HG03097 (cell line): ENCODE measurements around the gene CTPS2.
"Not testable (repeated sequence)": the region's sequence is repeated elsewhere in the genome, so short reads cannot be mapped to it uniquely, and the experiment has no call there.

ENCODE experiments used
- ATAC-seq: cut with Tn5 transposase; IDR thresholded peaks from one replicate; pipeline ENCODE4 v1.9.1; 2021; ENCODE audit not compliant: unreplicated experiment, low FRiP score

CTPS2 gene

DNA sequence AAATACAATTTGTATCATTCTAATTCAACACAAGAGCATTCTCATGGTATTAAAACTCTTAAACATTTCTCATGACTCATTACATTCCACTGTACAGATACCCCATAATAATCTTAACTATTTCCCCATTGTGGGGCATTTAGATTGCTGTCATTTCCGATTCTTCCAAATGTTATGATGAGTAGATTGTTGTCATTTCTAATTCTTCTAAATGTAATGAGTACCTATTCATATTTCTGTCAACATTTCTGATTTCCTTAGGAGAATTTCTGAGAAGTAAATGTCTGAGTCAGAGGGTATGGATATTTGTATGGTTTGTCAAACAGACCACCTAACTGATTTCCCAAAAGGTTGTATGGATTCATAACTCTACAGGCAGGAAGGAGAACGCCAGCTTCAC lies 54.2 kb downstream of the CTPS2 start:
- no peak for ATAC-seq

DNA sequence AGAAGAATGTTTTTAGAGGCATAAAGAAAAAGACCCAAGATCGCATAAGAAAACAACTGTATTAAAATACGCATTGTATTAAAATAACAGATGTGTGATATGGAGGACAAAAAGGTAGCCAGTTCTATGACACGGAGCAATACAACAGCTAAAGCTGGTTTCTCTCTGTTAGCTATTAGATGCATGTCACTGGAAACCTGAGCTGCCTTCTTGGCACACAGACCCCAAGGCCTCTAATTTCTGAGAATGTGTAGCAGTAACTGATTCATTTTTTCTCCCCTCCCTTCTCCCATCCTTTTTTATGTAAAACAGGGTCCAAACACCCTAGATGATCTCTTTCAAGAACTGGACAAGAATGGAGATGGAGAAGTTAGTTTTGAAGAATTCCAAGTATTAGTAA lies 58.4 kb downstream of the CTPS2 start:
- ATAC-seq: no peak

DNA sequence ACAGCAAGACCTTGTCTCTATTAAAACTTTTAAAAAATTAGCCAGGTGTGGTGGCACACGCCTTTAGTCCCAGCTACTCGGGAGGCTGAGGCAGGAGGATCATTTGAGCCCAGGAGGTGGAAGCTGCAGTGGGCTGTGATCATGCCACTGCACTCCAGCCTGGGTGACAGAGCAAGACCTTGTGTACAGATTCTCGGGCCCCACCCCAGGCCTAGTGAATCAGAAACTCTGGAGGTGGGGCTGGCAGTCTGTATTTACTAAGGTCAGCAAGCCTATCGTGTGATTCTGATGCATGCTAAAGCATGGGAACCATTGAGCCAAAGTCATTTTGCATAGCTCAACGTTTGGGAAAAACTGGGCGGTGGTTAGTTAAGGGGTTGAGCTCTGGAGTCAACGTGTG lies 59.0 kb downstream of the CTPS2 start:
- no peak for ATAC-seq

DNA sequence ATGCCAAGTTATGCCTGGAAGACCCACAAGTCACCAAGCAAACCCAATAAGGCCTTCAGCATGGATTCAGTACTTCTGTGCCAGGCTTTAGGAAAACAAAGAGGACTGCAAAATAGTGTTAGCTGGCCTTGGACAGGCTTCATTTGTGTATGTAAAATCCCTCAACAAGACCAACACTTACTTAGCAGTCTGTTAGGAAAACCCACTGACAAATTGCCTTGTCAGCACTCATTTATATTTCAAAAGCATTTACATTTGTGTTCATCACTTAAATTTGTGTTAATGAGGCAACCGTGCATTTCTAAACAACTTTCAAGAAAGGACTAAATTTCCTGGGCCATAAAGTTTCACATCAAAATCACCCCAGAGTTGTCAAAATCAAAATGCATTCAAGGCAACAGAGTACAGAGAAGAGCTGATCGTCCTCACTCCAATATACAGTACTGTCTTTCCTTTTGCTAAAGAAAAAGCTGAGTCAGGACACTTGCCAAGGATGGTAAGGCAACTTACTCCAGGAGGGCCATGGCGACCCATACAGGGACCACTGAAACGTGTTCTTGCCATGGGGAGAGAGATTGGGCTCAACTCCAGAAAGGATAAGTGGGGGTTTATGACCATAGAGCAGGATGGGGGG lies 61.0 kb downstream of the CTPS2 start:
- ATAC-seq: no peak

DNA sequence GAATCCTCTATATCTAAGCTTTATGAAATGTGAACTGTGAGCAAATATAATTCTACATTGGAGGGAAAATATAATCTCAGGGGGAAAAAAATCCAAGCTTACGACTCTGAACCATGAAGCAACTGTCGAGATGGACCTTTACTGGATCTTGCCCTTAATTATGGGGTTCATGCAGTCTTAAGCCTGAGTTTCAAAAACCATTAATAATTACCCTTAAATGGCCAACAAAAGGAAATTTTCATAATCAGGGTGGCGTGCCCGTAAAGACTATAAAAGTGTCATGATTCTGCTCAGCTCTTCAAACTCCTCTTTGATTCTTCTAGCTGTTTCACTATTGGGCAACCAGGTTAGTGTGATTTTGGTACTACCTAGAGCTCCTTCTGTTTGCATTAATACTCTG lies 62.6 kb downstream of the CTPS2 start, which contains the start of gene S100G:
S100G (plus strand) TSS at position 301 of the 400 bp plus-strand sequence. CDS start 849 bp downstream, outside the sequence.
- no peak for ATAC-seq

DNA sequence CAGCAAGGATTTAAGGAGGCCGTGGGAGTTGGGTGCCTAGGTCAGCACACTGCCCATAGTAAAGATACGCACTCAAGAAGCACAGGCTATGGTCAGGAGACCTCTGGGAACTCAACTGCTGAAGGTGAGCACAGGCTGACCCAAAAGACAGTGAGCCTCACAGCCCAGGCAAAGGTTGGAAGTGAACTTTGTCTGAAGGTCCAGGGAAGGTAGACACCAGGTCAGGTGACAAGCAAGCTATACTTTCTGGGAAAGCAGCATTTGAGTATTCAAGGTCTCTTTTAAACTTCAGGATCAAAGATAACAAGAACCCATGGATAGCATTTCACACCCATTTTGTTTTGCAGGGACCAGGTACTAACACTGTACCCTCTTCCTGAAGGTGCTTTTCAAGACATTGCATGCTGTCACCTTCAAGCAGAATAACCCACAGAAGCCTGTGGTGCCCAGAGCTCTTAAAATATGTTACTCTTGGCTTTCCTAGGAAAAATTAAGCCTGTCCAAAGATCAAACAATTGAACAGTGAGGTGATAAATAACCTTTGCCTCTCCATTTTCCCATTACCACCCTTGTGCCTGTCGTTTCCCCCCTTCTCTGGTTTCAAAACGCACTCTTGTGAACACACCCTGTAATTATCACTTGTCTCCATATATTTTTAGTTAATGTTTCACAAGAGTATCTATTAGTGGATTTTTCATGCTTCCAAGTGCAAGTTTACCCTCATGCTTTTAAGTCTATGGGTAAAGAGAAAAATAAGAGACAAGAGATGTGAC lies 65.9 kb downstream of the CTPS2 start:
- ATAC-seq: no peak

DNA sequence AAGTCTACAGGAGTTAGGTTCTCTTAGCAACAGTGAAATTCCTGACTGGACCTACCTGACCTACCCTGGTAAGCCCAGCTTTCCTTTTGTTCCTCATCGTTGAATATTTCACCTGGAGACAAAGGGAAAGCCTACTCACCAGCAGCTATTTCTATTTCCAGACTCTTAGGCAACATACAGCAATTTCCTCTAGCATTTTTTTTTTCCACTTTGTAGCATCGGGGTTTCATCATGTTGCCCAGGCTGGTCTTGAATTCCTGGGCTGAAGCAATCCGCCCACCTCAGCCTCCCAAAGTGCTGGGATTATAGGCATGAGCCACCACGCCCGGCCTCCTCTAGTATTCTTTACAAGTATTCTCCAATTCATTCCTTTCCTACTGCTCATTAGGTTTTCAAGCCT lies 69.3 kb downstream of the CTPS2 start:
- no peak for ATAC-seq

DNA sequence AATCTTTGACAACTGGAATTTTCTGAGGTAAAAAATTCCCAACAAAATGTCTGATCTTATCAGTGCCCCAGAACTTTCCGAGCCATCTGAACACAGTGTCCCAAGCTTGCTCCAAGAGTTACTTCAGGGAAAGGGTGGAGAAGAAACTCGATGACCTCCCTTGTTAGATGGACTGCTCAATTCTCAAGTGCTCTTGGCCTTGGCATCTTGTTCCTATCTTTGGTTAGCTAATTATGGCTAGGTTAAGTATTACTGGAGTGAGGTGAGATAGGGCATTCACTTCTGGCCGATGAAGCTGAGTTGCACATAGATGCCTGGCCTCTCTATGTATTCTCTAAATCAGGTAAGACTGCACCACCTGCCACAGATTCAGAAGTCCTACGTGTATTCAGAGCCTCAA lies 71.6 kb downstream of the CTPS2 start:
- no peak for ATAC-seq

DNA sequence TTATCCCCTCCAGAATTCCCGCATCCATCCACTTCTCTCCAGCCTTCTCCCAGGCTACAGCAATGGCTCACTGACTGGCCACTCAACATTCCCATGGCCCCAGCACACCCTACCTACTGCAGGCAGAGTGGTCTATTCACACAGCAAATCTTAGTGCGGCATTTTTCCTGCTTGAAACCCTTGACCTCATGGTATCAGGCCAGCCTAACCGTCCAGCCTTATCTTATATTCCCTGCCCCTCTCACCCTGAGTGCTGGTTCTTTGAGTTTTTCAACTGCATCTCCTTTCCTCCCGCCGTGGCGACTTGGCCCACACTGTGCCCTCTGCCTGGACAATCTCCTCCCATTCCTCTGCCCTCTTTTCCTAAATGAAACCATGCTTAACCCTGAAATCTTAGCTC lies 72.5 kb downstream of the CTPS2 start:
- ATAC-seq: no peak

DNA sequence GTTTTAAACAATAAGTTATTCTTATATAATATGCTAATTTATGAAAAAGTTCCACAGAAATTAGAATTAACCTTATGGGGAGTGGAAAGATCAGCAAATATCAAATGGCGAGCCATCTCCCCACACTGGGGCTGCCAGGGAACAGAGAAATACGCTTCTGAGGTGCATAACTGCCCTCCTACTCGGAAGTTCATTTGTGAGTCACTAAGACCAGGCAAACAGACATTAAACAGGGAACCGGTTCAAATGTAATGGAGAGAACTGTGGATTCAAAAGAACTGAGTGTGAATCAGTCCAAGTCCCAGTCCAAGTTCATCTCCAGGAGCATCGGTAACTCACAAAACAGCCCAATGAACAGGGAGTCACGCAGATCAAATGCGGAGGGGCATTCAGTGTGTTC lies 73.9 kb downstream of the CTPS2 start:
- ATAC-seq: no peak

DNA sequence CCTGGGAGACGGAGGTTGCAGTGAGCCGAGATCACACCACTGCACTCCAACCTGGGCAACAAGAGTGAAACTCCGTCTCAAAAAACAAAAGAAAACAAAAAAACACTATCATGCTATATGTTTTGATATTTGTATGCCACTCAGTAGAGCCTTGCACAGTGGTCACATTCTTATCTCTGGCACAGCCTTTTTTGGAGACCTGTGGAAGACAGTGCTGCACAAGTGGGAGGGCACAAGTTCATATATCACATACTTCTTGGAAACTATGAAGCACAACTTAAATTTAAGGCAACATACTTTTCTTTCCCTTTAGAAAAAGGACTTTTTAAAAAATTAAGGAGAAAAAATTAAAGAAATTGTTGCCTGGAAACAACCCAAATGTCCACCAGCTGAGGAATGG lies 76.9 kb downstream of the CTPS2 start:
- no peak for ATAC-seq

DNA sequence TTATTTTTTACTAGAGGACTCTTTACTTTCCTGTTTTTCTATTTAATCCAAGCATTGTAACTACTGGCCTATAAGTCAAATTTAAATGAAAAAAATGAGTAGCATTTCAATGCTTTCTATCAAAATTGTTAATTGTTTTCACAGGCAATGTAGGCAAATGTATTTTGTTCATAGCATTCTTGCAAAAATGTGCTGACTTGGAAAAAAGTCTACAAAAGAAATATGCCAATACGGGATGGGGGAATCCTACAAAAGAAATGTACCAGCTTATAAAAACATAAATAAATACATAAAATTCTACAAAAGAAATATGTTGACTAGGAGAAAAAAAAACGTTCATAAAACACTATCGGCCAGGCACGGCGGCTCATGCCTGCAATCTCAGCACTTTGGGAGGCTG lies 77.4 kb downstream of the CTPS2 start:
- no peak for ATAC-seq

DNA sequence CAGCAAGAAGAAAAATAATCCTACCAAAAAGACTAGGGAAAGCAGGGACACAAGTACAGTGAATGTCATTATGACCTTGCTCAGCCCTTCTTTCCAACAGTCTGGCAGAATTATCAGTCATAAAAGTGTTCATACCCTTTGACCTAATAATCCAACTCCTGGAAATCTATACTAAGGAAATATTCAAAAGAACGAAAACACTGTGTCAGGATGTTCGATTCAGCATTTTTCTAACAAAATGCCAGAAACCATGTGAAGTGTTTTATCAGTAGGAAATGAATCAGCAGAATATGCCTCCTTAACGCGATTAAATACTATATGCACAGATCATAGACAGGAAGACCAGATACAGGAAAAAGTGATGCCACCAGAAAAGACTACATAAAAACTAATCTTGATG lies 78.7 kb downstream of the CTPS2 start:
- no peak for ATAC-seq

DNA sequence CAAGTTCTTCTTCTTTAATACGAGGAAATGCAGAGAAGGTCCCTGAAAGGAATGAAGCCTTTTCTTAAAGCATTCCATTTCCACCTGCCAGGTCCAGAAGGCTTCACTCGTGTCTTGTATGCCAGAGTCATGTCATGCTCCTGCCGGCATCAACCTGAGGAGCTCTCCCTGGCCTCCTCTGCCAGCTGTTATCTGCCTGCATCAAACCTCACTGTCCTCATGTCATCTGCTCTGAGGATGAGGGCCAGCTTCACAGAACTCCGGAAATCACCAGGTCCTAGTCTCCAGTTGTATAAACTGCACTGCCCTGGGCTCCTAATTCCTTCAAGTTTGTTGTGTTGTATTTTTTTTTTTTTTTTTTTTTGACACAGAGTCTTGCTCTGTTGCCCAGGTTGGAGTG lies 82.6 kb downstream of the CTPS2 start:
- no peak for ATAC-seq

DNA sequence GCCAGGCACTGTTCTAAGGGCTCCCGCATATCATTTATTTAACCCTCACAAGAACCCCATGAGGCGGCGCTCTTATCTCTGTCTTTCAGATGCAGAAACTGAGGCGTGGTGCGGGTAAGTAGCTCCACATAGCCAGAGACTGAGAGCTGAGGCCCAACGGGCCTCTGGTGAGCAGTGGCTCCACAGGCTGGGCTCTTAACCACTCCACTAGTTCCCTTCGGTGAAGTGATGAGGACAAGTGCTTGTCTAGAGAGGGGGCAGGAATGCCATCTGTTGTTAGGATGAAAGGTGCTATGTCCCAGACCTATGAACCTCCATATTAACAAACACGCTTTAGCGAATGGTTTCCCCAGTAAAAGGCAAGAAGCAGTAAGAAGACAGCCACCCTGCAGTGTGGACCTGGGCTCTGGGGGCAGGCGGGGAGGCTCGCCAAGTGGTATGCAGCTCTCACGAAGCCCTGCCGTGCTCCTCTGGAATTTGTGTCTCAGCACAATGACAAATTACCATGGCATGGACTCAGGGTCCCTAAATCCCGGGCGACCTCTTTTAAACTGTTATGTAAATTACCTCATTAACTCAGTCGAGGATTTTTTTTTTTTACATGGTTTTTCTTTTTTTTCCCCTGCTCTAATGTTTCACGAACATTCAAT lies 83.4 kb downstream of the CTPS2 start:
- no peak for ATAC-seq

DNA sequence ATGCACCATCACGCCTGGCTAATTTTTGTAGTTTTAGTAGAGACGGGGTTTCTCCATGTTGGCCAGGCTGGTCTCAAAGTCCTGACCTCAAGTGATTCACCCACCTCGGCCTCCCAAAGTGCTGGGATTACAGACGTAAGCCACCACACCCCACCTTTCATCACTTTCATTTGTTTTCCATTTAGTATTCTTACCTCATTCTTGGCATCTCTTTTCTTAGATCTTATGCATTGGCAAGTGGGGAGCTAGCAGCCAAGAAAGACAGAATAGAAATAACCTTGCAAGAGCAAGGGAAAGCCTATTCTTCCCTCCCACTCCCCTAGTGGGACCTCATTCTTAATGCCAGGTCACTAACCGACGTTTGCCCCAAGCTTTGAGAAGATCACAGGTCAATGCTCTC lies 84.0 kb downstream of the CTPS2 start:
- not testable (repeated sequence) for ATAC-seq

DNA sequence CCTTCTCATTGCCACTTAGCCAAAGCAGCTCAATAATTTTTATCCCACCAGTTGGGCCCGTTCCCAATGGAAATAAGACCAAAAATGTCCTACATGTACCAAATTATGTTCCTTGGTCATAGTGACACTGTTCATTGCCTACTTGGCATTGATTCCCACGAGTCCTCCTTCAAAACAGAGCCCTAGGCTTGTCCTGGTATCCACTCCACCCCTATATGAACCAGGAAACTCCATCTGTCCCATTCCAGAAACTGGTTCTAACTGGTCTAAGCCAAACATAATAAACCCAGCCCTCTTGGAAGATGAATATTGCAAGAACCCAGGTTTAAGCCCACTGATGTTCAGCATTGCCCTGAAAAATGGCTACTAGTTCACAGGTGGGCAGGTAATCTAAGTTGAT lies 93.4 kb downstream of the CTPS2 start:
- ATAC-seq: no peak

DNA sequence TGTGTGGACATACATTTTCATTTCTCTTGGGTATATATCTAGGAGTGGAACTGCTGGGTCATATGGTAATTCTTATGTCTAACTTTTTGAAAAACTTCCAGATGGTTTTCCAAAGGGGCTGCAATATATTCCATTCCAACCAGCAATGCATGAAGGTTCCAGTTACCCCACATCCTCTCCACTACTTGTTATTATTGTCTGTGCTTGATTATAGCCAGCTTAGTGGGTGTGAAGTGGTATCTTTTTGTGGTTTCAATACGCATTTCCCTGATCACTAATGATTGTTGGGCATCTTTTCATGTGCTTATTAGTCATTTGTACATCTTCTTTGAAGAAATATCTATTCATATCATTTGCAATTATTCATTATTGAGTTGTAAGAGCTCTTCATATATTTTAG lies 94.0 kb downstream of the CTPS2 start:
- no peak for ATAC-seq

DNA sequence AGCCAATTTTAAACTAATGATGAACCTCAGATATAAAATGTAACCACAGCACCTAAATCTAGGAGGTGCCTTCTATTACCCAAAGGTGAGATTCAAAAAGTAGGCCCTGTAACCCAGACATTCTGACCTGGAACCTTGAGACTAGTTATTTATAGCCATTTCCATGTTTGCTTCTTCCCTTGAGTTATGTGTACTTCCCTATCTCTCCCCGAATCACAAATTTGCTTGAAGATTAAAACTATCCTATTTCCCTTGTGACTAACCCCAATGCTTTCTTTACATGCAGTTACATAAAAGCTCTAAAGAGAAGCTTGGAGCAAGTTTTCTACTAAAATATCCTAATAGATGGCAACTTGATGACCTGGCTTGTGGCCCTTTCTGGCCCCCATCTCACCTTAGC lies 95.1 kb downstream of the CTPS2 start:
- no peak for ATAC-seq

DNA sequence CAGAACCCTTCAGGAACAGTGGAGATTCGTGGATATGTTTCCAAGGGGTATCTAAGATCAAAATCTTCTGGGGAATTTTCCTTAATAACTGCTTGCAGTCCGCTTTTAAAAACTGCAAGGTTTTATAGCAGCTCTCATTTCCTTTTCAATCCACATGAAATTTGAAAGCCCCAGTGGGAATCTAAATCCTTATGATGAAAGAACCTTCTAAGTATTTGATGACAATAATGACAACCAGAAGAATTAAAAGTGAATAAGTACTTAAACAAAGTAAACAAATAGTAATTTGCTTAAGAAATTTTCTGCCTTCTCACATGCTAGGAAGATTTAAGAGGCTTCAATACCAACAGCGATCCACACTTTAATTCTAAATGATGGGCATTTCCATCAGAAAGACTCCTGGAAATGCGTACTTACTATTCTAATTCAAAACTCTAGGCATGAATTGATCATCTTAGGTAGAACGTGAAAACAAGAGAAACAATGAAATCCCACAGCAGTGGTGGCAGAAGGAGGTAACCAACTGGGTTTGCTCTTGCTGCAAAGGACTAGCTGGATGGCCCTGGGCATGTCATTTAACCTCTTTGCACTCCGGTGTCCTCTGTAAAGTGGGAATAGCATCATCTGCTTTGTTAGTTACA lies 100.1 kb downstream of the CTPS2 start:
- ATAC-seq: no peak

DNA sequence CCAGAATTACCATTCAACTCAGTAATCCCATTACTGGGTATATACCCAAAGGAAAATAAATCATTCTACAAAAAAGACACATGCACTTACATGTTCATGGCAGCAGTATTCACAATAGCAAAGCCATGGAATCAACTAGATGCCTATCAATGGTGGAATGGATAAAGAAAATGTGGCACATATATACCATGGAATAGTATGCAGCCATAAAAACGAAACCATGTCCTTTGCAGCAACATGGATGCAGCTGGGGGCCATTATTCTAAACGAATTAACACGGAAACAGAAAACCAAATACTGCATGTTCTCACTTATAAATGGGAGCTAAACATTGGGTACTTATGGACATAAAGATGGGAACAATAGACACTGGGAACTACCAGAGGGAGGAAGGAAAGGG lies 101.8 kb downstream of the CTPS2 start:
- ATAC-seq: not testable (repeated sequence)
